HepG2 (cell line): ENCODE measurements around the gene SELENOM. TPM values are rescaled to one million over a fixed set of nuclear protein-coding genes. Genes with fewer than 3 reads are reported as not detected.

ENCODE experiments used
- GRHL1 ChIP-seq: sonication (generic); formaldehyde crosslinking; conservative IDR thresholded peaks from 2 replicates; pipeline ENCODE4 v1.8.0; 2022; ENCODE audit warnings: missing genetic modification reagents
- HOXA5 ChIP-seq: sonication (generic); formaldehyde crosslinking; IDR thresholded peaks from 2 replicates; pipeline ENCODE4 v1.4.0; 2020; ENCODE audit warnings: missing genetic modification reagents
- PLSCR1 ChIP-seq: sonication (generic); formaldehyde crosslinking; IDR thresholded peaks from 2 replicates; pipeline ENCODE4 v1.5.0; 2020; ENCODE audit warnings: missing genetic modification reagents, mild to moderate bottlenecking, borderline replicate concordance
- THAP9 ChIP-seq: sonication (generic); formaldehyde crosslinking; IDR thresholded peaks from 2 replicates; pipeline ENCODE4; 2020; ENCODE audit warnings: missing genetic modification reagents, mild to moderate bottlenecking, borderline replicate concordance
- YY1 ChIP-seq: IDR thresholded peaks from 2 replicates; pipeline ENCODE4 v1.6.1; 2011; ENCODE audit warnings: low read length, low read depth, moderate library complexity, mild to moderate bottlenecking; ENCODE audit not compliant: insufficient read depth, insufficient replicate concordance
- ZNF446 ChIP-seq: sonication (generic); formaldehyde crosslinking; IDR thresholded peaks from 2 replicates; pipeline ENCODE4 v1.5.0; 2020; ENCODE audit warnings: mild to moderate bottlenecking, missing genetic modification reagents
- polyA plus RNA-seq, 8 experiments: library from polyadenylated mRNA; depleted of rRNA in 3 of 8; stranded (reverse) in 7 of 8; unstranded in 1 of 8; fragments of >200 nt; fragmentation: Illumina TruSeq in 4 of 8; extraction: Trizol in 4 of 8; gene quantifications; 2 replicates each; pipeline versions ENCODE4 v1.2.1 to v1.2.3, GENCODE V29; 2011 to 2016; ENCODE audit warnings: low read depth in 4 of 8, missing spikeins in 1 of 8, mixed read lengths in 1 of 8; ENCODE audit not compliant: insufficient read depth in 1 of 8
- total RNA-seq, 5 experiments: library from RNA; depleted of rRNA; stranded (reverse); fragments of >200 nt; fragmentation: Illumina TruSeq; extraction: Trizol; gene quantifications; 2 replicates each; pipeline ENCODE4 v1.2.3, GENCODE V29; 2016; ENCODE audit warnings: low read depth in 1 of 5

SELENOM gene
- total and polyA plus RNA-seq, 2 of the 13 experiments (the other 11 are each of a cell fraction or from before 2014, with no cell fraction given): 4.1 to 4.3 TPM

GRCh38 chr22:31085493-31085824 lies 21.9 kb downstream of the SELENOM start (continued):
- TF ChIP-seq YY1 (no peak), ZNF446 (CRISPR knock-in tag) (no peak), GRHL1 (CRISPR knock-in tag) (no peak), PLSCR1 (CRISPR knock-in tag) (no peak), THAP9 (no peak), HOXA5 (CRISPR knock-in tag) (no peak)
